IMR-90 (cell line): ENCODE measurements around the gene TBC1D22B. TPM values are rescaled to one million over a fixed set of nuclear protein-coding genes. Genes with fewer than 3 reads are reported as not detected.
A peak's percentile ranks its signal among the peaks of the same experiment; 100 is the strongest.

Experiments
- ATAC-seq: fragments of 200-7000 bp; cut with Tn5 transposase; 2 replicates; pipeline ENCODE4 v1.9.1; 2020; ENCODE audit warnings: low read depth, mild to moderate bottlenecking, moderate library complexity
- BruUV-seq: library from RNA; stranded (reverse); fragments of 400-500 nt; replicated peaks from 2 replicates; lab custom pipeline; 2021; lab: Mats Ljungman, UMichigan
- CTCF ChIA-PET: fragments of 300-600 bp; formaldehyde crosslinking; extraction: SDS; loops from one replicate; lab custom pipeline; 2021; ENCODE audit warnings: antibody characterized with exemption; lab: Yijun Ruan, JAX
- POLR2A ChIA-PET: fragments of 300-600 bp; sonication (Branson Sonifier 250); formaldehyde crosslinking; loops from one replicate; lab custom pipeline; 2022; ENCODE audit warnings: antibody characterized with exemption; ENCODE audit not compliant: unreplicated experiment; lab: Charles Lee
- DNase-seq: peaks from one replicate; pipeline ENCODE4 v3.0.0; 2013
- H2AFZ ChIP-seq: replicated peaks from 2 replicates; pipeline ENCODE3; 2013; ENCODE audit warnings: low read length, mild to moderate bottlenecking; ENCODE audit not compliant: poor library complexity
- H2AK5ac ChIP-seq: 2 replicates; pipeline ENCODE4 v1.6.1; 2013; ENCODE audit warnings: low read depth, low read length, inconsistent platforms
- H2AK9ac ChIP-seq: replicated peaks from 2 replicates; pipeline ENCODE3; 2013; ENCODE audit warnings: mild to moderate bottlenecking, low read depth, low read length, moderate library complexity; ENCODE audit not compliant: poor library complexity
- H2BK120ac ChIP-seq: 2 replicates; pipeline ENCODE4 v1.6.1; 2013; ENCODE audit warnings: low read depth, low read length, inconsistent platforms
- H2BK15ac ChIP-seq: 3 replicates; pipeline ENCODE4 v1.6.1; 2013; ENCODE audit warnings: low read depth, low read length, inconsistent platforms
- H2BK20ac ChIP-seq: 2 replicates; pipeline ENCODE4 v1.6.1; 2013; ENCODE audit warnings: low read depth, mild to moderate bottlenecking, inconsistent platforms, low read length, moderate library complexity
- H2BK5ac ChIP-seq: 2 replicates; pipeline ENCODE4 v1.6.1; 2013; ENCODE audit warnings: mild to moderate bottlenecking, low read depth, low read length, inconsistent platforms; ENCODE audit not compliant: poor library complexity, severe bottlenecking
- H3K14ac ChIP-seq: replicated peaks from 2 replicates; pipeline ENCODE4 v1.6.1; 2013; ENCODE audit warnings: low read depth, low read length, inconsistent platforms
- H3K18ac ChIP-seq: 2 replicates; pipeline ENCODE4 v1.6.1; 2013; ENCODE audit warnings: low read depth, low read length, control low read depth
- H3K23ac ChIP-seq: 2 replicates; pipeline ENCODE4 v1.6.1; 2013; ENCODE audit warnings: low read depth, low read length, inconsistent platforms
- H3K27ac ChIP-seq: 2 replicates; pipeline ENCODE4 v1.5.1; 2013; ENCODE audit warnings: mild to moderate bottlenecking, control low read depth, low read length; ENCODE audit not compliant: insufficient read depth
- H3K27me3 ChIP-seq: 2 replicates; pipeline ENCODE4 v1.6.1; 2013; ENCODE audit warnings: low read length; ENCODE audit not compliant: control insufficient read depth, insufficient read depth
- H3K36me3 ChIP-seq: 2 replicates; pipeline ENCODE4 v1.6.1; 2013; ENCODE audit warnings: low read length, mixed read lengths; ENCODE audit not compliant: control insufficient read depth, insufficient read depth
- H3K4ac ChIP-seq: 2 replicates; pipeline ENCODE4 v1.6.1; 2013; ENCODE audit warnings: low read depth, low read length, inconsistent platforms
- H3K4me1 ChIP-seq: 2 replicates; pipeline ENCODE4 v1.6.1; 2013; ENCODE audit warnings: low read length, mixed read lengths; ENCODE audit not compliant: control insufficient read depth, insufficient read depth
- H3K4me2 ChIP-seq: 2 replicates; pipeline ENCODE4 v1.6.1; 2013; ENCODE audit warnings: low read depth, mild to moderate bottlenecking, control low read depth, low read length, moderate library complexity
- H3K4me3 ChIP-seq: 2 replicates; pipeline ENCODE4 v1.5.1; 2013; ENCODE audit warnings: low read depth, mild to moderate bottlenecking, control low read depth, low read length, moderate library complexity; ENCODE audit not compliant: insufficient read depth
- H3K56ac ChIP-seq: 2 replicates; pipeline ENCODE4 v1.6.1; 2013; ENCODE audit warnings: low read length, inconsistent platforms; ENCODE audit not compliant: insufficient read depth; ENCODE audit errors: extremely low read depth
- H3K79me1 ChIP-seq, 2 experiments: 2 replicates each; pipeline ENCODE4 v1.6.1; 2013; ENCODE audit warnings: low read length in 2 of 2, inconsistent platforms in 1 of 2, low read depth in 1 of 2
- H3K9ac ChIP-seq: 2 replicates; pipeline ENCODE4 v1.6.1; 2013; ENCODE audit warnings: low read depth, low read length, control low read depth
- H3K9me1 ChIP-seq: 2 replicates; pipeline ENCODE4 v1.6.1; 2013; ENCODE audit warnings: low read length, inconsistent platforms; ENCODE audit not compliant: insufficient read depth
- H3K9me3 ChIP-seq: 2 replicates; pipeline ENCODE4 v1.6.1; 2013; ENCODE audit warnings: low read length; ENCODE audit not compliant: control insufficient read depth, insufficient read depth
- H4K20me1 ChIP-seq: 2 replicates; pipeline ENCODE4 v1.6.1; 2013; ENCODE audit warnings: low read length, inconsistent platforms; ENCODE audit not compliant: insufficient read depth
- H4K5ac ChIP-seq: 2 replicates; pipeline ENCODE4 v1.6.1; 2013; ENCODE audit warnings: mild to moderate bottlenecking, low read depth, low read length, control low read depth
- H4K8ac ChIP-seq, 2 experiments: 2 replicates each; pipeline ENCODE4 v1.6.1; 2013; ENCODE audit warnings: low read depth in 2 of 2, low read length in 2 of 2, control low read depth in 1 of 2, inconsistent platforms in 1 of 2
- H4K91ac ChIP-seq: 2 replicates; pipeline ENCODE4 v1.6.1; 2013; ENCODE audit warnings: low read depth, low read length, inconsistent platforms; ENCODE audit not compliant: insufficient read depth
- BHLHE40 ChIP-seq: fragments of 150-350 bp; IDR thresholded peaks from 2 replicates; pipeline ENCODE4 v1.6.1; 2016; ENCODE audit warnings: mild to moderate bottlenecking, low read depth, low read length
- CHD1 ChIP-seq: IDR thresholded peaks from 2 replicates; pipeline ENCODE4 v1.6.1; 2012; ENCODE audit warnings: low read depth, low read length, improper control_type of control experiment
- FOS ChIP-seq: fragments of 150-350 bp; IDR thresholded peaks from 2 replicates; pipeline ENCODE4 v1.6.1; 2016; ENCODE audit warnings: low read depth, low read length
- MAFK ChIP-seq: IDR thresholded peaks from 2 replicates; pipeline ENCODE4 v1.6.1; 2012; ENCODE audit warnings: low read depth, low read length, improper control_type of control experiment
- MAZ ChIP-seq: IDR thresholded peaks from 2 replicates; pipeline ENCODE4 v1.6.1; 2012; ENCODE audit warnings: low read depth, mild to moderate bottlenecking, low read length, improper control_type of control experiment, moderate library complexity, borderline replicate concordance
- MXI1 ChIP-seq: IDR thresholded peaks from 2 replicates; pipeline ENCODE4 v1.6.1; 2012; ENCODE audit warnings: low read depth, mild to moderate bottlenecking, low read length, moderate library complexity, borderline replicate concordance
- NFE2L2 ChIP-seq: fragments of 150-350 bp; IDR thresholded peaks from 2 replicates; pipeline ENCODE4 v1.6.1; 2016; ENCODE audit warnings: low read depth, mild to moderate bottlenecking, low read length
- POLR2A ChIP-seq: IDR thresholded peaks from 2 replicates; pipeline ENCODE4 v1.6.1; 2012; ENCODE audit warnings: mild to moderate bottlenecking, low read depth, low read length
- RAD21 ChIP-seq: IDR thresholded peaks from 2 replicates; pipeline ENCODE4 v1.6.1; 2012; ENCODE audit warnings: low read length, improper control_type of control experiment
- RCOR1 ChIP-seq: IDR thresholded peaks from 2 replicates; pipeline ENCODE4 v1.6.1; 2012; ENCODE audit warnings: mild to moderate bottlenecking, low read length, improper control_type of control experiment; ENCODE audit not compliant: insufficient replicate concordance
- RFX5 ChIP-seq: IDR thresholded peaks from 2 replicates; pipeline ENCODE4 v1.8.0; 2012; ENCODE audit warnings: low read depth, mild to moderate bottlenecking, low read length, moderate library complexity
- WGBS, 2 experiments: methylation state at CpG; one replicate each; pipeline versions ENCODE4 v1.1.5 to v1.1.7; 2013; ENCODE audit warnings: missing lambda C conversion rate in 2 of 2; ENCODE audit not compliant: insufficient read length in 1 of 2; ENCODE audit errors: extremely low coverage in 2 of 2; 5-methylcytosine and 5-hydroxymethylcytosine counted together
- dilution Hi-C: fragments of 300-500 bp; cut with HindIII; formaldehyde crosslinking; loops from one replicate; pipeline ENCODE4 v1.14.3; 2018; ENCODE audit warnings: low sequenced_read_pairs; ENCODE audit not compliant: unreplicated experiment
- in situ Hi-C: fragments of 300-500 bp; cut with MboI; formaldehyde crosslinking; loops from 3 replicates; pipeline ENCODE4 v1.14.3; 2019; ENCODE audit warnings: low sequenced_read_pairs, inconsistent platforms, mixed read lengths
- intact Hi-C: fragments of 100-400 bp; cut with micrococcal nuclease; formaldehyde crosslinking; loops from 2 replicates; pipeline ENCODE4 v1.10.0; 2022
- polyA plus RNA-seq, 3 experiments: library from polyadenylated mRNA; depleted of rRNA; stranded (reverse); fragments of >200 nt; gene quantifications; 2 replicates each; pipeline ENCODE4 v1.2.3, GENCODE V29; 2012; ENCODE audit warnings: low replicate concordance in 1 of 3
- total RNA-seq: library from RNA; depleted of rRNA; stranded (reverse); fragments of >200 nt; gene quantifications from 2 replicates; pipeline ENCODE4 v1.2.3, GENCODE V29; 2012
- TF ChIP-seq, protein P1 (sequence below): conservative IDR thresholded peaks from 2 replicates; pipeline ENCODE4 v1.5.1; 2012; ENCODE audit warnings: mild to moderate bottlenecking, low read depth, low read length, improper control_type of control experiment

The TBC1D22B gene
- total and polyA plus RNA-seq, 2 of the 4 experiments (the other 2 are of a cell fraction), result 6.6 to 7.5 TPM

DNA sequence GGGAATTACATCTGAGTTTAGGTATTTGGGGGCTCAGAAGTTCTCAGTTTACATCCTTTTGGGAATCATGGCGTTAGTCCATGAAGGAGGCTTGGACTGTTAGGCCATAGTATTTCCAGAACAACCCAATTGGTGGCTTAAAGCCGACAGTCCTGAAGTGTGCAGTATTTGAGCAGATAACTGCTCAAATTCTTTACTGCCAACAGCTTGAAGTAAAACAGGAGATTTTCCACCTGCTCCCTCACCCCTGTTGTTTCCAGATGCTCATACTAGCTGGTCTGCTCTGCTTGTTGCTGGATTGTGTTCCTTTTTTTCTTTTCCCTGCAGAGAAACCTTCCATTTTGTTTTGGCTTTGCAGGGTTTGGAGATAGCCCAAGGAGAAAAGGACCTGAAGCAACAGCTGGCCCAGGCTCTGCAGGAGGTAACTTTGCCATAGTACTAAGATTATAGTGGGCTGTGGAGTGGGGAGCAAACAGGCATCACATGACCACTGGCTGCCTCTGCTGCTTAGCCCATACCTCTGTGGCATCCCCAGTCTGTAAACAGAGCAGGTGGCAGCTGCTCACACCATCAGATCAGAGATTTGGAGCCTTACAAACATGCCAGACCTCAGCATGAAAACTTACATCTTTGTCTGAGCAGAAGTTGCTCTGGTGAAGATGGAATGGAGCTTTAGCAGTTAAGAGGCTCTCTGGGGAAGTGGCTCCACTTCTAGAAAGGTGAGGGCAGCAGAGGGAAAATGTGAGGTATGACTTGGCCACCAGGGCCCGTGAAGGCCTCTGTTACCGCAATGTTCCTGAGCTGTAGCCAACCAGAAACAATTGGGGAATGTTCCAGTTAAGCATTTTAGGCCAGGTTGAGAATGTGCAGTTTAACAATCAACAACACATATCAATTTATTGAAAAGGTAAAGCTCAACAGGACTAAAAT, 113.8 kb downstream of the TBC1D22B start (continued):
- TF ChIP-seq RAD21, result no peak
- no peak for TF ChIP-seq POLR2A
- no peak for TF ChIP-seq FOS

DNA sequence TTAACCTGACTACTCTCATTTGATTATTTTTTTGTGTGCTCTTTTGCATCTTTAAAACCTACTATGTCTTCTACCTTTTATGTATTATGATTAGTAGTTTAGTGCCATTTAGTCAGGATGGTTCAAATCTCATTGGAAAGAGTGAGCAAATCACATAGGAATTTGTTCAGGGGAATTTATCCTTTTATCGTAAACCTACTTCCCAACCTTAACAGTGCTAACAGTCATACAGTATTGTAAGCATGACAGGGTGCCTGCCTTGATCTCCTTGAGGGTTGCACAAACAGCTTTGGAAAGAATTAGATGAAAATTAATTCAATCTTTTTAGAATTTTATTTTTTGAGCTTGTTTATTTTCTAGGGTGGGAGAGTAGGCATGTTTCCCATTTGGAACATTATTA, 114.5 kb downstream of the TBC1D22B start:
- Histone ChIP-seq H4K8ac (no peak overlapping the region), H3K36me3 (peaks cover 29% of the 10 kb centered on the region), H2BK15ac (no peak overlapping the region), H4K91ac (no peak overlapping the region), H3K27me3 (no peaks in the 10 kb centered on the region), H3K4me1 (peaks cover 15% of the 10 kb centered on the region), H3K9me3 (no peaks in the 10 kb centered on the region), H3K4me2 (no peak overlapping the region), H4K20me1 (peaks cover 16% of the 10 kb centered on the region; the same call in 1 of the 2 replicates), H3K4me3 (no peak overlapping the region), H2AK5ac (no peak overlapping the region), H2BK20ac (no peak overlapping the region), H3K18ac (no peak overlapping the region), H4K5ac (no peak overlapping the region), H2AK9ac (no peak overlapping the region), H3K79me1 (peaks cover 41 to 60% of the 10 kb centered on the region in 2 experiments), H3K9ac (no peak overlapping the region), H2BK5ac (no peak overlapping the region), H2BK120ac (no peak overlapping the region), H3K56ac (no peak overlapping the region), H3K27ac (no peak overlapping the region), H3K9me1 (peaks cover 19% of the 10 kb centered on the region), H3K23ac (no peak overlapping the region), H3K14ac (no peak overlapping the region), H2AFZ (no peak overlapping the region), H3K4ac (no peak overlapping the region)
- BruUV-seq, result no TSS peak
- TF ChIP-seq, protein P1, sequence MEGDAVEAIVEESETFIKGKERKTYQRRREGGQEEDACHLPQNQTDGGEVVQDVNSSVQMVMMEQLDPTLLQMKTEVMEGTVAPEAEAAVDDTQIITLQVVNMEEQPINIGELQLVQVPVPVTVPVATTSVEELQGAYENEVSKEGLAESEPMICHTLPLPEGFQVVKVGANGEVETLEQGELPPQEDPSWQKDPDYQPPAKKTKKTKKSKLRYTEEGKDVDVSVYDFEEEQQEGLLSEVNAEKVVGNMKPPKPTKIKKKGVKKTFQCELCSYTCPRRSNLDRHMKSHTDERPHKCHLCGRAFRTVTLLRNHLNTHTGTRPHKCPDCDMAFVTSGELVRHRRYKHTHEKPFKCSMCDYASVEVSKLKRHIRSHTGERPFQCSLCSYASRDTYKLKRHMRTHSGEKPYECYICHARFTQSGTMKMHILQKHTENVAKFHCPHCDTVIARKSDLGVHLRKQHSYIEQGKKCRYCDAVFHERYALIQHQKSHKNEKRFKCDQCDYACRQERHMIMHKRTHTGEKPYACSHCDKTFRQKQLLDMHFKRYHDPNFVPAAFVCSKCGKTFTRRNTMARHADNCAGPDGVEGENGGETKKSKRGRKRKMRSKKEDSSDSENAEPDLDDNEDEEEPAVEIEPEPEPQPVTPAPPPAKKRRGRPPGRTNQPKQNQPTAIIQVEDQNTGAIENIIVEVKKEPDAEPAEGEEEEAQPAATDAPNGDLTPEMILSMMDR, result no peak
- no peak for TF ChIP-seq RAD21
- no peak for TF ChIP-seq NFE2L2
- TF ChIP-seq MAFK, result no peak
- no peak for TF ChIP-seq BHLHE40
- no peak for TF ChIP-seq RCOR1
- no peak for TF ChIP-seq CHD1
- TF ChIP-seq RFX5, result no peak
- TF ChIP-seq MXI1, result no peak
- no peak for TF ChIP-seq MAZ
- ChIA-PET POLR2A (no interaction called here), CTCF (interaction anchor here (0.6 kb wide), 1 partner anchor 1233 kb away, joined by 3 read pairs; no protein-coding TSS in a partner anchor)
- dilution Hi-C loops, result no loop called here
- ATAC-seq (no peak; the same call in 1 of the 2 replicates), DNase-seq (peak; percentile 56)
- intact Hi-C loops, result no loop called here
- in situ Hi-C loops, result no loop called here
- WGBS, 2 experiments, result no CpG with 5 or more reads among the region's 1 CpG
